Heart right ventricle (tissue), 16 donors: ENCODE measurements around the gene GDAP2. TPM values are rescaled to one million over a fixed set of nuclear protein-coding genes. Genes with fewer than 3 reads are reported as not detected.

Experiments used
- ATAC-seq, 8 donors: fragments of 200-7000 bp; cut with Tn5 transposase; one replicate each; pipeline ENCODE4 v1.9.1; 2020; ENCODE audit warnings: mild to moderate bottlenecking in 8 of 8, moderate library complexity in 8 of 8, moderate number of reproducible peaks in 1 of 8
- DNase-seq, 2 donors: peaks; one replicate each; pipeline ENCODE4 v3.0.0-alpha.2; 2020
- H3K27ac ChIP-seq, 10 donors: fragments of 200-600 bp; sonication (generic) in 2 of 10; one replicate each; pipeline versions ENCODE4 v1.5.0 to v1.8.0; 2020 to 2022; ENCODE audit warnings: mild to moderate bottlenecking in 3 of 10
- H3K27me3 ChIP-seq, 7 donors: fragments of 200-600 bp; one replicate each; pipeline ENCODE4 v1.8.0; 2021 to 2022; ENCODE audit warnings: mild to moderate bottlenecking in 2 of 7
- H3K36me3 ChIP-seq, 9 donors: fragments of 200-600 bp; sonication (generic) in 1 of 9; one replicate each; pipeline versions ENCODE4 v1.5.0 to v1.8.0; 2020 to 2022; ENCODE audit warnings: mild to moderate bottlenecking in 2 of 9
- H3K4me1 ChIP-seq, 9 donors: fragments of 200-600 bp; sonication (generic) in 1 of 9; one replicate each; pipeline versions ENCODE4 v1.5.0 to v1.8.0; 2020 to 2022; ENCODE audit warnings: mild to moderate bottlenecking in 4 of 9
- H3K4me3 ChIP-seq, 10 donors: fragments of 200-600 bp; sonication (generic) in 2 of 10; one replicate each; pipeline versions ENCODE4 v1.5.0 to v1.8.0; 2020 to 2022; ENCODE audit warnings: mild to moderate bottlenecking in 7 of 10, moderate library complexity in 2 of 10
- H3K9me3 ChIP-seq, 11 donors: fragments of 200-600 bp in 10 of 11; sonication (generic) in 2 of 11; one replicate each; pipeline versions ENCODE4 v1.5.0 to v1.8.0; 2013 to 2022; ENCODE audit warnings: mild to moderate bottlenecking in 2 of 11, control low read depth in 1 of 11, moderate library complexity in 1 of 11
- WGBS, 2 donors: extraction: QIAGEN DNeasy Blood & Tissue Kit; methylation state at CpG; one replicate each; pipeline ENCODE4 v1.1.7; 2013; ENCODE audit warnings: inconsistent platforms in 1 of 2; 5-methylcytosine and 5-hydroxymethylcytosine counted together
- intact Hi-C, 10 donors: fragments of 100-400 bp; cut with DNase I; formaldehyde crosslinking; loops; one replicate each; pipeline versions ENCODE4 v1.11.1 to v1.14.2; 2022
- polyA plus RNA-seq, 2 donors: library from polyadenylated mRNA; stranded (reverse); fragments of 200-250 nt; gene quantifications; one replicate each; pipeline ENCODE4 v1.2.3, GENCODE V29; 2013
- total RNA-seq, 10 donors: library from RNA; stranded (reverse); fragmentation: NEBNext Ultra II Directional in 3 of 10; extraction: Animal tissue kit (Norgen Biotek cat#: 25700) in 3 of 10; gene quantifications; one replicate each; pipeline versions ENCODE4 v1.2.1 to v1.2.4, GENCODE V29; 2021 to 2023
- TF ChIP-seq, protein P1 (sequence below), 9 donors: fragments of 200-600 bp; sonication (generic) in 2 of 9; IDR thresholded peaks; one replicate each; pipeline versions ENCODE4 v1.5.0 to v1.8.0; 2021 to 2022; ENCODE audit warnings: antibody characterized with exemption in 9 of 9, mild to moderate bottlenecking in 5 of 9, moderate library complexity in 1 of 9
- donor health status: Arrhythmogenic right ventricular cardiomyopathy.
- donor health status: ischemic (EF 13 %, LVEDD 7.1; RV severe dilation, severe dysfunction).
- donor health status: healthy with polysubstance abuse.
- donor health status: DM: no; HTN: yes; CAD: no.
- donor health status: DM: no; HTN: no; CAD: no.
- donor health status: ischemic (EF 25% LVEDD 6.9; RV normal size, moderate dysfunction).
- donor health status: ischemic (EF 25% LVEDD 5.7; RV mildly dilated, moderate dysfunction).
- donor health status: healthy.
- donor health status: DM: yes; HTN: yes; CAD: no.
- donor health status: Ischemic cardiomyopathy.
- donor health status: ischemic (EF 35%, LVEDD 5.7; RV mildly dilated, moderate dysfunction).
- donor health status: nonischemic (EF 11% LVEDD 7.7; RV severe dilation, severe dysfunction).
- donor health status: DM: yes; HTN: yes; CAD: no.
- donor health status: PGD.
- donor health status: ischemic (EF 29% LVEDD 5.4; RV normal size, mild dysfunction).
- donor health status: nonischemic (EF 23%, LVEDD 6.1; RV moderate dilation, normal function).

The GDAP2 gene
- total and polyA plus RNA-seq, 12 donors: 1.7 to 24.2 (median 17.7) TPM

DNA sequence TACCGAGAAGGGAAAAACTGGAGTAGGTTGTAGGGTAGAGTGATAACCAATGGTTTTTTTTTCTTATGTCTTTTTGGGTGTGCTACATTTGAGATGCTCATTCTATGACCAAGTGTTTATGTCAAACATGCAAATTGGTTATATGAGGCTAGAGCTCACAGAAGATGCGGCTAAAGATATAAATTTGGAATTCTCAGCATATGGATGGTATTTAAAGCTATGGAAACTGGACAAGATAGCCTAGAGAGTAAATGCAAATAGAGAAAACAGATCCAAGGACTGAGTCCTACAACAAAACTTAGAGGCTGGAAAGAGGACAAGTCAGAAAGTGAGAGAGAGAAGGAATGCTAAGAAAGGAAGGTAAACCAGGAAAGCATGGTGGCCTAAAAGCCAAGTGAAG, 7.4 kb downstream of the GDAP2 start:
- TF ChIP-seq, protein P1, sequence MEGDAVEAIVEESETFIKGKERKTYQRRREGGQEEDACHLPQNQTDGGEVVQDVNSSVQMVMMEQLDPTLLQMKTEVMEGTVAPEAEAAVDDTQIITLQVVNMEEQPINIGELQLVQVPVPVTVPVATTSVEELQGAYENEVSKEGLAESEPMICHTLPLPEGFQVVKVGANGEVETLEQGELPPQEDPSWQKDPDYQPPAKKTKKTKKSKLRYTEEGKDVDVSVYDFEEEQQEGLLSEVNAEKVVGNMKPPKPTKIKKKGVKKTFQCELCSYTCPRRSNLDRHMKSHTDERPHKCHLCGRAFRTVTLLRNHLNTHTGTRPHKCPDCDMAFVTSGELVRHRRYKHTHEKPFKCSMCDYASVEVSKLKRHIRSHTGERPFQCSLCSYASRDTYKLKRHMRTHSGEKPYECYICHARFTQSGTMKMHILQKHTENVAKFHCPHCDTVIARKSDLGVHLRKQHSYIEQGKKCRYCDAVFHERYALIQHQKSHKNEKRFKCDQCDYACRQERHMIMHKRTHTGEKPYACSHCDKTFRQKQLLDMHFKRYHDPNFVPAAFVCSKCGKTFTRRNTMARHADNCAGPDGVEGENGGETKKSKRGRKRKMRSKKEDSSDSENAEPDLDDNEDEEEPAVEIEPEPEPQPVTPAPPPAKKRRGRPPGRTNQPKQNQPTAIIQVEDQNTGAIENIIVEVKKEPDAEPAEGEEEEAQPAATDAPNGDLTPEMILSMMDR (IDR thresholded peaks at IDR 0.05): no peak
- Histone ChIP-seq H3K36me3 (peaks cover 0 to 35% (median 23%) of the 10 kb centered on the region in 9 donors), H3K27me3 (no peaks in the 10 kb centered on the region), H3K4me3 (no peak overlapping the region), H3K27ac (no peak overlapping the region), H3K4me1 (peaks cover 0 to 17% (median 0%) of the 10 kb centered on the region in 9 donors), H3K9me3 (no peaks in the 10 kb centered on the region)
- WGBS, 2 donors: 96 to 100% methylated on average over 2 of the region's 2 CpGs
- ATAC-seq (no peak), DNase-seq (no peak)
- intact Hi-C loops: loop anchor here in 1 of 10 donors (10.0 kb wide), 1 partner anchor 557 kb away; the partner anchor contains the start of gene MAN1A2

DNA sequence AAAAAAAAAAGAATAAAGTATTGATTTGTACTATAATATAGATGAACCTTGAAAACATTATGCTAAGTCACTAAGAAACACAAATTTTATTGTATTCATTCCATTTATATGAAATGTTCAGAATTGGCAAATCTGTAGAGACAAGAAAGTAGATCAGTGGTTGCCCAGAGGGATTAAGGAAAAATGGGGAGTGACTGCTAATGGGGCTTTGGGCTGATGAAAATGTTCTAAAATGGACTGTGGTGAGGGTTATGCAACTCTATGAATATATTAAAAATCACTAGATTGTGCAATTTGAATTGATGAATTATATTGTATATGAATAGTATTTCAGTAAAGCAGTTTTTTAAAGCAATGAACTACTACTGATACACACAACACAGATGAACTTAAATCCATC, 10.0 kb downstream of the GDAP2 start:
- H3K27me3 ChIP-seq: no peaks in the 10 kb centered on the region
- H3K27ac ChIP-seq: no peak overlapping the region
- no peaks in the 10 kb centered on the region for H3K4me1 ChIP-seq
- no peak for ATAC-seq
- H3K36me3 ChIP-seq: peaks cover 0 to 61% (median 33%) of the 10 kb centered on the region in 9 donors
- no peak overlapping the region for H3K4me3 ChIP-seq
- TF ChIP-seq, protein P1 (IDR thresholded peaks at IDR 0.05): no peak
- no peak for DNase-seq
- no peaks in the 10 kb centered on the region for H3K9me3 ChIP-seq
- intact Hi-C loops: no loop called here

DNA sequence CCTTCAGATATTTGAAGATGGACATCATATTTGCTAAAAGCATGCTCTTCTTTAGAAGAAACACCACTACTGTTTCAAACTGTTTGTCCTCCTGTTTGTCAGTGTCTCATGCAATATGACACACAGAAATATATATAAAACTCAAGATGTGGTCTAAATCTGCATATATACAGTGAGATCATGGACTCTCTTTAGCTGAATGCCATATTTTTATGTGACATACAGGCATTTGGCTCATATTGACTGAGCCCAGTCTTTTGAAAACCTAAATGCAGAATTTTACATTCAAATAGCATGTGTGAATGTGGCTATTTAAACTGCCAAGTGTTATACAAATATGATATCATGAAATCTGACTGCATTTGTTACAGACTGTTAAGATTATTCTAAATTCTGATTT, 18.4 kb downstream of the GDAP2 start:
- H3K4me3 ChIP-seq: no peak overlapping the region
- H3K9me3 ChIP-seq: no peaks in the 10 kb centered on the region
- intact Hi-C loops: no loop called here
- no peaks in the 10 kb centered on the region for H3K4me1 ChIP-seq
- no peaks in the 10 kb centered on the region for H3K27me3 ChIP-seq
- H3K36me3 ChIP-seq: peaks cover 0 to 100% (median 39%) of the 10 kb centered on the region in 9 donors
- ATAC-seq: no peak
- no peak for DNase-seq
- H3K27ac ChIP-seq: no peak overlapping the region
- TF ChIP-seq, protein P1 (IDR thresholded peaks at IDR 0.05): no peak

DNA sequence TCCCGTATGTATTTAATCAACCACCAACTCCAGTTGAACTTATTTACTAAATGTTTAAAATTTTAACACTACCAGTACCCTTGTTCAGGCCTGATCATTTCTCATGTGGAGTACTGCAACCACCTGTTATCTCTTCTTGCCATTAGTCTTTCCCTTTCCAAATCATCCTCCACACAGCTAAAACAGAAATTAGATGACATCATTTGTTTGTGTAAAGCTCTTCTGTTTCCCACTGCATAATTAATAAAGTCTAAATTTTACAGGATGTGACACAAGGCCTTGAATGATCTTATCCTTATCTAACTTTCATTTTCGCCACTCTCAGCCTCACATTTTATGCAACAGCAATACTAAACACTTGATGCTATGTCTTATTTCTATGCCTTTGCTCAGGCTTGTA, 24.4 kb downstream of the GDAP2 start:
- intact Hi-C loops: no loop called here
- Histone ChIP-seq H3K27ac (no peak overlapping the region), H3K27me3 (no peaks in the 10 kb centered on the region), H3K9me3 (no peaks in the 10 kb centered on the region), H3K36me3 (peaks cover 0 to 100% (median 36%) of the 10 kb centered on the region in 9 donors), H3K4me3 (no peak overlapping the region), H3K4me1 (no peaks in the 10 kb centered on the region)
- WGBS, 2 donors: 88 to 91% methylated on average over 2 of the region's 2 CpGs
- ATAC-seq: no peak
- DNase-seq: no peak
- TF ChIP-seq, protein P1 (IDR thresholded peaks at IDR 0.05): no peak
